Ramos (cell line): ENCODE data around the gene PRKCA.

Experiments
- in situ Hi-C: fragments of 300-500 bp; cut with MboI; formaldehyde crosslinking; loops from one replicate; pipeline ENCODE4 v1.14.3; 2022; ENCODE audit warnings: low sequenced_read_pairs; ENCODE audit not compliant: unreplicated experiment

PRKCA gene

GRCh38 chr17:66654106-66654740, 351.8 kb downstream of the PRKCA start:
- in situ Hi-C loops: no loop called here

- in situ Hi-C loops: no loop called here
Measured at GRCh38 chr17:66654764-66655163, 352.4 kb downstream of the PRKCA start.

- in situ Hi-C loops: no loop called here
Measured at GRCh38 chr17:66655461-66655860, 353.0 kb downstream of the PRKCA start.

GRCh38 chr17:66655861-66656260, 353.4 kb downstream of the PRKCA start:
- in situ Hi-C loops: no loop called here

GRCh38 chr17:66661411-66662256, 359.2 kb downstream of the PRKCA start:
- in situ Hi-C loops: no loop called here

GRCh38 chr17:66662496-66662895, 360.1 kb downstream of the PRKCA start:
- in situ Hi-C loops: no loop called here

- in situ Hi-C loops: no loop called here
Measured at GRCh38 chr17:66663041-66663606, 360.7 kb downstream of the PRKCA start.

GRCh38 chr17:66664336-66664735, 361.9 kb downstream of the PRKCA start:
- in situ Hi-C loops: no loop called here

GRCh38 chr17:66665194-66665593, 362.8 kb downstream of the PRKCA start:
- in situ Hi-C loops: no loop called here

- in situ Hi-C loops: no loop called here
Measured at GRCh38 chr17:66667090-66667489, 364.7 kb downstream of the PRKCA start.

GRCh38 chr17:66667491-66668030, 365.1 kb downstream of the PRKCA start:
- in situ Hi-C loops: no loop called here

GRCh38 chr17:66670206-66670605, 367.8 kb downstream of the PRKCA start:
- in situ Hi-C loops: no loop called here

- in situ Hi-C loops: no loop called here
Measured at GRCh38 chr17:66671156-66671555, 368.7 kb downstream of the PRKCA start.

- in situ Hi-C loops: no loop called here
Measured at GRCh38 chr17:66673668-66674276, 371.4 kb downstream of the PRKCA start.

GRCh38 chr17:66675273-66675990, 373.0 kb downstream of the PRKCA start:
- in situ Hi-C loops: no loop called here

- in situ Hi-C loops: no loop called here
Measured at GRCh38 chr17:66675991-66676371, 373.6 kb downstream of the PRKCA start.

- in situ Hi-C loops: no loop called here
Measured at GRCh38 chr17:66676421-66676820, 374.0 kb downstream of the PRKCA start.

GRCh38 chr17:66677201-66677981, 375.0 kb downstream of the PRKCA start:
- in situ Hi-C loops: no loop called here

- in situ Hi-C loops: no loop called here
Measured at GRCh38 chr17:66678061-66678460, 375.6 kb downstream of the PRKCA start.
